Keratinocyte (primary cell): Measurements from ENCODE around the gene TSFM.

Experiments used
- EZH2 ChIP-seq: IDR thresholded peaks from one replicate; pipeline ENCODE4 v1.6.1; 2012; ENCODE audit warnings: inconsistent platforms, mild to moderate bottlenecking, low read length, moderate library complexity
- TF ChIP-seq, protein P1 (sequence below), 3 experiments: IDR thresholded peaks in 1 of 3; conservative IDR thresholded peaks in 1 of 3; optimal IDR thresholded peaks in 1 of 3; 2 replicates in 2 of 3; 3 replicates in 1 of 3; pipeline versions ENCODE3 to v1.5.1; 2011; ENCODE audit warnings: low read length in 3 of 3, mild to moderate bottlenecking in 3 of 3, moderate library complexity in 2 of 3, control low read depth in 1 of 3, inconsistent platforms in 1 of 3; ENCODE audit not compliant: insufficient read depth in 2 of 3; ENCODE audit errors: extremely low read depth in 1 of 3

- TF ChIP-seq, protein P1, sequence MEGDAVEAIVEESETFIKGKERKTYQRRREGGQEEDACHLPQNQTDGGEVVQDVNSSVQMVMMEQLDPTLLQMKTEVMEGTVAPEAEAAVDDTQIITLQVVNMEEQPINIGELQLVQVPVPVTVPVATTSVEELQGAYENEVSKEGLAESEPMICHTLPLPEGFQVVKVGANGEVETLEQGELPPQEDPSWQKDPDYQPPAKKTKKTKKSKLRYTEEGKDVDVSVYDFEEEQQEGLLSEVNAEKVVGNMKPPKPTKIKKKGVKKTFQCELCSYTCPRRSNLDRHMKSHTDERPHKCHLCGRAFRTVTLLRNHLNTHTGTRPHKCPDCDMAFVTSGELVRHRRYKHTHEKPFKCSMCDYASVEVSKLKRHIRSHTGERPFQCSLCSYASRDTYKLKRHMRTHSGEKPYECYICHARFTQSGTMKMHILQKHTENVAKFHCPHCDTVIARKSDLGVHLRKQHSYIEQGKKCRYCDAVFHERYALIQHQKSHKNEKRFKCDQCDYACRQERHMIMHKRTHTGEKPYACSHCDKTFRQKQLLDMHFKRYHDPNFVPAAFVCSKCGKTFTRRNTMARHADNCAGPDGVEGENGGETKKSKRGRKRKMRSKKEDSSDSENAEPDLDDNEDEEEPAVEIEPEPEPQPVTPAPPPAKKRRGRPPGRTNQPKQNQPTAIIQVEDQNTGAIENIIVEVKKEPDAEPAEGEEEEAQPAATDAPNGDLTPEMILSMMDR (optimal IDR thresholded peaks at IDR 0.05 in 1 of 3, IDR thresholded peaks at IDR 0.05 in 1 of 3, conservative IDR thresholded peaks at IDR 0.05 in 1 of 3; ENCODE audit: extremely low read depth in 1 of 3, insufficient read depth in 2 of 3, low read length in 3 of 3), result no peak
- TF ChIP-seq EZH2, result no peak
Observed at GRCh38 chr12:57734591-57734990, 48.0 kb upstream of the TSFM start.
